Endothelial cell of umbilical vein (primary cell): ENCODE results near the gene ADARB2. TPM values are rescaled to one million over a fixed set of nuclear protein-coding genes. Genes with fewer than 3 reads are reported as not detected.

Experiments
- BruUV-seq: library from RNA; stranded (reverse); fragments of 400-500 nt; replicated peaks from 2 replicates; lab custom pipeline; 2021; lab: Mats Ljungman, UMichigan
- CTCF ChIA-PET: fragments of 300-600, 350-600 bp; sonication (Branson Sonifier 250); formaldehyde crosslinking; loops from one replicate; lab custom pipeline; 2021; ENCODE audit warnings: antibody characterized with exemption, inconsistent platforms; lab: Charles Lee
- POLR2A ChIA-PET: fragments of 300-600, 350-600 bp; sonication (Branson Sonifier 250); formaldehyde crosslinking; loops from one replicate; lab custom pipeline; 2021; ENCODE audit warnings: antibody characterized with exemption, inconsistent platforms; lab: Charles Lee
- DNase-seq: peaks from one replicate; pipeline ENCODE4 v3.0.0-alpha.2; 2011; ENCODE audit warnings: low read depth, low spot score
- FAIRE-seq: peaks from 2 replicates; lab custom pipeline; 2011; peaks lifted over from hg19 to GRCh38; lab: Jason Lieb, UNC
- H2AFZ ChIP-seq: 2 replicates; pipeline ENCODE4 v1.6.0; 2012; ENCODE audit warnings: low read depth, low read length, control low read depth, inconsistent platforms
- H3K27ac ChIP-seq: 2 replicates; pipeline ENCODE4 v1.5.1; 2011; ENCODE audit warnings: low read depth, mild to moderate bottlenecking, control low read depth, low read length, moderate library complexity; ENCODE audit not compliant: insufficient read depth
- H3K27me3 ChIP-seq, 2 experiments: 2 replicates each; pipeline versions ENCODE4 v1.6.0 to v1.6.1; 2011; ENCODE audit warnings: low read length in 2 of 2, mixed read lengths in 1 of 2; ENCODE audit not compliant: control insufficient read depth in 2 of 2, insufficient read depth in 2 of 2
- H3K36me3 ChIP-seq, 2 experiments: 2 replicates in 1 of 2; 3 replicates in 1 of 2; pipeline ENCODE4 v1.5.1; 2011; ENCODE audit warnings: low read length in 2 of 2, mild to moderate bottlenecking in 1 of 2, moderate library complexity in 1 of 2; ENCODE audit not compliant: control insufficient read depth in 2 of 2, insufficient read depth in 2 of 2; ENCODE audit errors: extremely low read depth in 1 of 2
- H3K4me1 ChIP-seq: 3 replicates; pipeline ENCODE4 v1.5.1; 2011; ENCODE audit warnings: mild to moderate bottlenecking, low read length; ENCODE audit not compliant: control insufficient read depth, insufficient read depth; ENCODE audit errors: extremely low read depth
- H3K4me2 ChIP-seq: 2 replicates; pipeline ENCODE4 v1.6.1; 2011; ENCODE audit warnings: low read length, control low read depth, mixed read lengths; ENCODE audit not compliant: insufficient read depth
- H3K4me3 ChIP-seq, 3 experiments: fragments of 200-600 bp in 1 of 3; sonication (generic), shearing (Covaris generic) in 1 of 3; replicated peaks in 1 of 3; 2 replicates each; pipeline ENCODE4 v1.5.1; 2011 to 2016; ENCODE audit warnings: control low read depth in 3 of 3, low read length in 3 of 3, mild to moderate bottlenecking in 2 of 3, inconsistent platforms in 1 of 3, low read depth in 1 of 3, moderate library complexity in 1 of 3; ENCODE audit not compliant: insufficient read depth in 1 of 3
- H3K79me2 ChIP-seq: 2 replicates; pipeline ENCODE4 v1.6.0; 2012; ENCODE audit warnings: low read length, inconsistent platforms; ENCODE audit not compliant: control insufficient read depth, insufficient read depth
- H3K9ac ChIP-seq: replicated peaks from 2 replicates; pipeline ENCODE3; 2011; ENCODE audit warnings: low read length, control low read depth; ENCODE audit not compliant: insufficient read depth; ENCODE audit errors: extremely low read depth
- H3K9me1 ChIP-seq: replicated peaks from 3 replicates; pipeline ENCODE4 v1.6.0; 2011; ENCODE audit warnings: mild to moderate bottlenecking, low read length; ENCODE audit not compliant: control insufficient read depth, insufficient read depth; ENCODE audit errors: extremely low read depth
- H3K9me3 ChIP-seq: replicated peaks from 2 replicates; pipeline ENCODE4 v1.5.1; 2012; ENCODE audit warnings: low read length, inconsistent platforms; ENCODE audit not compliant: control insufficient read depth, insufficient read depth
- H4K20me1 ChIP-seq: replicated peaks from 2 replicates; pipeline ENCODE3; 2011; ENCODE audit warnings: mild to moderate bottlenecking, low read length; ENCODE audit not compliant: control insufficient read depth, insufficient read depth; ENCODE audit errors: extremely low read depth
- CTCF ChIP-seq, 2 donors: IDR thresholded peaks; 1 replicate in 1 of 2; 2 replicates in 1 of 2; pipeline ENCODE4 v1.5.1; 2011; ENCODE audit warnings: low read length in 2 of 2, mild to moderate bottlenecking in 2 of 2, moderate library complexity in 2 of 2, control low read depth in 1 of 2, inconsistent platforms in 1 of 2, low read depth in 1 of 2; ENCODE audit not compliant: insufficient read depth in 1 of 2; ENCODE audit errors: extremely low read depth in 1 of 2
- EZH2 ChIP-seq: IDR thresholded peaks from 2 replicates; pipeline ENCODE4 v1.6.1; 2012; ENCODE audit warnings: borderline replicate concordance, low read depth, mild to moderate bottlenecking, moderate library complexity, low read length, inconsistent platforms; ENCODE audit not compliant: severe bottlenecking
- FOS ChIP-seq: IDR thresholded peaks from 2 replicates; pipeline ENCODE4 v1.6.1; 2011; ENCODE audit warnings: mild to moderate bottlenecking, low read length, moderate library complexity, borderline replicate concordance; ENCODE audit not compliant: insufficient read depth
- GATA2 ChIP-seq: IDR thresholded peaks from 2 replicates; pipeline ENCODE4 v1.7.0; 2011; ENCODE audit warnings: low read depth, mild to moderate bottlenecking, moderate library complexity, mixed read lengths, low read length; ENCODE audit not compliant: insufficient read length, insufficient read depth
- JUN ChIP-seq: IDR thresholded peaks from 2 replicates; pipeline ENCODE4 v1.6.1; 2011; ENCODE audit warnings: borderline replicate concordance, low read depth; ENCODE audit not compliant: insufficient read length, insufficient read depth
- MAX ChIP-seq: IDR thresholded peaks from 2 replicates; pipeline ENCODE4 v1.6.1; 2011; ENCODE audit not compliant: insufficient read depth, insufficient read length
- MYC ChIP-seq: IDR thresholded peaks from one replicate; pipeline ENCODE4 v1.6.1; 2011; ENCODE audit warnings: mild to moderate bottlenecking, low read depth, low read length
- POLR2A ChIP-seq: IDR thresholded peaks from 2 replicates; pipeline ENCODE4 v1.6.1; 2012; ENCODE audit warnings: low read depth, mild to moderate bottlenecking, control low read depth, low read length
- POLR2AphosphoS5 ChIP-seq: IDR thresholded peaks from 2 replicates; pipeline ENCODE4 v1.6.1; 2012; ENCODE audit warnings: low read depth, mild to moderate bottlenecking, control low read depth, low read length, moderate library complexity; ENCODE audit not compliant: insufficient read depth
- dilution Hi-C: fragments of 300-500 bp; cut with MboI; formaldehyde crosslinking; loops from one replicate; pipeline ENCODE4 v1.15.0; 2019; ENCODE audit warnings: low sequenced_read_pairs; ENCODE audit not compliant: extremely low pct_ligation_motif_present
- intact Hi-C: fragments of 100-400 bp; cut with micrococcal nuclease; formaldehyde crosslinking; loops from one replicate; pipeline ENCODE4 v1.10.0; 2022
- polyA plus RNA-seq, 4 experiments: library from polyadenylated mRNA; depleted of rRNA in 3 of 4; stranded (reverse) in 3 of 4; unstranded in 1 of 4; fragments of >200 nt; gene quantifications; 2 replicates each; pipeline versions ENCODE4 v1.2.1 to v1.2.3, GENCODE V29; 2011 to 2012; ENCODE audit warnings: missing spikeins in 1 of 4
- total RNA-seq: library from RNA; stranded (reverse); gene quantifications from 2 replicates; pipeline ENCODE4 v1.2.3, GENCODE V29; 2021

Gene ADARB2
- total and polyA plus RNA-seq, 2 donors (not counting 3 experiments of a cell fraction or from before 2014, with no cell fraction given) = not detected

- Histone ChIP-seq H3K27me3 (no peaks in the 10 kb centered on the region), H3K4me3 (no peak overlapping the region), H2AFZ (no peak overlapping the region), H3K79me2 (no peaks in the 10 kb centered on the region), H3K9ac (no peak overlapping the region), H3K9me1 (no peaks in the 10 kb centered on the region), H3K4me1 (no peaks in the 10 kb centered on the region), H3K27ac (no peak overlapping the region), H4K20me1 (no peaks in the 10 kb centered on the region), H3K4me2 (no peak overlapping the region), H3K36me3 (no peaks in the 10 kb centered on the region), H3K9me3 (no peaks in the 10 kb centered on the region)
- dilution Hi-C loops (no loop called here), intact Hi-C loops (no loop called here)
- POLR2A ChIA-PET = no interaction called here
- no TSS peak for BruUV-seq
- CTCF ChIA-PET = no interaction called here
- DNase-seq (no peak), FAIRE-seq (no peak)
- no peak for TF ChIP-seq CTCF (IDR thresholded peaks at IDR 0.05; ENCODE audit: extremely low read depth in 1 of 2, insufficient read depth in 1 of 2, low read depth in 1 of 2, low read length in 2 of 2)
- no peak for TF ChIP-seq MAX
- no peak for TF ChIP-seq MYC
- TF ChIP-seq EZH2 = no peak
- no peak for TF ChIP-seq JUN
- TF ChIP-seq GATA2 = no peak
- no peak for TF ChIP-seq POLR2A
- TF ChIP-seq FOS = no peak
- no peak for TF ChIP-seq POLR2AphosphoS5
Observed at GRCh38 chr10:1358147-1358546, 379.2 kb downstream of the ADARB2 start.
